Adrenal gland (tissue), 5 donors: ENCODE data around the gene NEGR1.

ENCODE experiments used
- CTCF ChIP-seq, 6 experiments: fragments of 450-650 bp in 4 of 6; fragments of 200-600 bp in 2 of 6; sonication (generic) in 1 of 6; IDR thresholded peaks; 1 replicate in 5 of 6; 2 replicates in 1 of 6; pipeline versions ENCODE4 v1.5.1 to v1.8.0; 2016 to 2021; ENCODE audit warnings: antibody characterized with exemption in 6 of 6, mild to moderate bottlenecking in 2 of 6, moderate library complexity in 1 of 6
- POLR2A ChIP-seq, 2 donors: fragments of 450-650 bp; IDR thresholded peaks; one replicate each; pipeline ENCODE4 v1.6.1; 2017; ENCODE audit warnings: antibody characterized with exemption in 2 of 2, mild to moderate bottlenecking in 2 of 2, moderate library complexity in 1 of 2
- donor health status: DM: no; HTN: no; CAD: no.

- TF ChIP-seq POLR2A (IDR thresholded peaks at IDR 0.05) = no peak
- no peak for TF ChIP-seq CTCF (IDR thresholded peaks at IDR 0.05)
Measured at GRCh38 chr1:71869326-71869725, 413.0 kb downstream of the NEGR1 start.
